ENCODE data around the gene KCNH2. TPM values are rescaled to one million over a fixed set of nuclear protein-coding genes. Genes with fewer than 3 reads are reported as not detected.

Gene KCNH2
- total and polyA plus RNA-seq, 5 donors: 113 to 163 (median 132) TPM

GRCh38 chr7:151019130-151019447 lies 41.0 kb upstream of the KCNH2 start:
- ATAC-seq: no peak
- no peaks in the 10 kb centered on the region for H3K27me3 ChIP-seq (ENCODE audit: control insufficient read depth, insufficient read depth)
- no peak for DNase-seq

GRCh38 chr7:151018421-151019129 lies 40.5 kb upstream of the KCNH2 start:
- WGBS: under 1% methylated on average over 82 of the region's 82 CpGs
- Histone ChIP-seq H3K4me3 (ENCODE audit: low read length) (peak overlapping the region; percentile 1), H3K27me3 (ENCODE audit: control insufficient read depth, insufficient read depth) (no peaks in the 10 kb centered on the region), H3K27ac (ENCODE audit: low read length) (no peak overlapping the region), H3K4me1 (ENCODE audit: control insufficient read depth, insufficient read depth, low read length) (peaks cover 8% of the 10 kb centered on the region), H3K9me3 (ENCODE audit: control insufficient read depth, low read length) (no peaks in the 10 kb centered on the region)
- ATAC-seq: peak in 1 of 2 donors; percentile 0
- peak in 2 of 3 donors; percentile 68 to 75 for DNase-seq
- intact Hi-C loops (cut with DNase I): loop anchor here in 1 of 4 donors (10.0 kb wide), 1 partner anchor 96 kb away; no protein-coding TSS in a partner anchor

More at GRCh38 chr7:151019130-151019447, 41.0 kb upstream of the KCNH2 start:
- H3K27ac ChIP-seq (ENCODE audit: low read length): no peak overlapping the region
- peak overlapping the region; percentile 1 for H3K4me3 ChIP-seq (ENCODE audit: low read length)
- intact Hi-C loops (cut with DNase I): loop anchor here in 1 of 4 donors (10.0 kb wide), 1 partner anchor 96 kb away; no protein-coding TSS in a partner anchor
- 24% methylated on average over 20 of the region's 20 CpGs for WGBS
- no peaks in the 10 kb centered on the region for H3K9me3 ChIP-seq (ENCODE audit: control insufficient read depth, low read length)
- peaks cover 8% of the 10 kb centered on the region for H3K4me1 ChIP-seq (ENCODE audit: control insufficient read depth, insufficient read depth, low read length)

- DNase-seq (peak; percentile 69 to 91 (median 91)), ATAC-seq (peak; percentile 52 to 58)
- Histone ChIP-seq H3K27me3 (ENCODE audit: control insufficient read depth, insufficient read depth) (no peaks in the 10 kb centered on the region), H3K9me3 (ENCODE audit: control insufficient read depth, low read length) (no peaks in the 10 kb centered on the region), H3K4me1 (ENCODE audit: control insufficient read depth, insufficient read depth, low read length) (peaks cover 8% of the 10 kb centered on the region), H3K4me3 (ENCODE audit: low read length) (no peak overlapping the region), H3K27ac (ENCODE audit: low read length) (no peak overlapping the region)
- WGBS: 3% methylated on average over 34 of the region's 34 CpGs
- intact Hi-C loops (cut with DNase I): loop anchor here in 1 of 4 donors (10.0 kb wide), 1 partner anchor 97 kb away; no protein-coding TSS in a partner anchor
Measured at GRCh38 chr7:151017953-151018420, 39.9 kb upstream of the KCNH2 start.

- intact Hi-C loops (cut with DNase I): loop anchor here in 1 of 4 donors (10.0 kb wide), 1 partner anchor 97 kb away; no protein-coding TSS in a partner anchor
- 45% methylated on average over 13 of the region's 13 CpGs for WGBS
- H3K27ac ChIP-seq (ENCODE audit: low read length): no peak overlapping the region
- H3K4me3 ChIP-seq (ENCODE audit: low read length): no peak overlapping the region
- DNase-seq (peak in 1 of 3 donors; percentile 45), ATAC-seq (peak in 1 of 2 donors; percentile 9)
- H3K27me3 ChIP-seq (ENCODE audit: control insufficient read depth, insufficient read depth): no peaks in the 10 kb centered on the region
- peaks cover 8% of the 10 kb centered on the region for H3K4me1 ChIP-seq (ENCODE audit: control insufficient read depth, insufficient read depth, low read length)
- H3K9me3 ChIP-seq (ENCODE audit: control insufficient read depth, low read length): no peaks in the 10 kb centered on the region
Measured at GRCh38 chr7:151017370-151017952, 39.3 kb upstream of the KCNH2 start.

GRCh38 chr7:151016942-151017341 lies 38.8 kb upstream of the KCNH2 start:
- H3K4me1 ChIP-seq (ENCODE audit: control insufficient read depth, insufficient read depth, low read length): peaks cover 8% of the 10 kb centered on the region
- 80% methylated on average over 15 of the region's 15 CpGs for WGBS
- peak in 1 of 3 donors; percentile 37 for DNase-seq
- H3K27me3 ChIP-seq (ENCODE audit: control insufficient read depth, insufficient read depth): no peaks in the 10 kb centered on the region
- peak in 1 of 2 donors; percentile 3 for ATAC-seq
- intact Hi-C loops (cut with DNase I): loop anchor here in 1 of 4 donors (10.0 kb wide), 1 partner anchor 98 kb away; no protein-coding TSS in a partner anchor
- no peak overlapping the region for H3K4me3 ChIP-seq (ENCODE audit: low read length)
- H3K27ac ChIP-seq (ENCODE audit: low read length): no peak overlapping the region
- H3K9me3 ChIP-seq (ENCODE audit: control insufficient read depth, low read length): no peaks in the 10 kb centered on the region

- Histone ChIP-seq H3K4me3 (ENCODE audit: low read length) (no peak overlapping the region), H3K9me3 (ENCODE audit: control insufficient read depth, low read length) (no peaks in the 10 kb centered on the region), H3K27me3 (ENCODE audit: control insufficient read depth, insufficient read depth) (no peaks in the 10 kb centered on the region), H3K27ac (ENCODE audit: low read length) (no peak overlapping the region), H3K4me1 (ENCODE audit: control insufficient read depth, insufficient read depth, low read length) (peaks cover 8% of the 10 kb centered on the region)
- WGBS: 83% methylated on average over 8 of the region's 8 CpGs
- peak in 1 of 3 donors; percentile 53 for DNase-seq
- intact Hi-C loops (cut with DNase I): loop anchor here in 1 of 4 donors (10.0 kb wide), 1 partner anchor 98 kb away; no protein-coding TSS in a partner anchor
- peak in 1 of 2 donors; percentile 0 for ATAC-seq
Measured at GRCh38 chr7:151016505-151016904, 38.4 kb upstream of the KCNH2 start.

- Histone ChIP-seq H3K27me3 (ENCODE audit: control insufficient read depth, insufficient read depth) (no peaks in the 10 kb centered on the region), H3K27ac (ENCODE audit: low read length) (no peak overlapping the region), H3K9me3 (ENCODE audit: control insufficient read depth, low read length) (no peaks in the 10 kb centered on the region), H3K4me3 (ENCODE audit: low read length) (no peak overlapping the region), H3K4me1 (ENCODE audit: control insufficient read depth, insufficient read depth, low read length) (peaks cover 8% of the 10 kb centered on the region)
- 74% methylated on average over 5 of the region's 5 CpGs for WGBS
- intact Hi-C loops (cut with DNase I): loop anchor here in 1 of 4 donors (10.0 kb wide), 1 partner anchor 99 kb away; no protein-coding TSS in a partner anchor
- ATAC-seq: peak in 1 of 2 donors; percentile 11
- peak in 1 of 3 donors; percentile 48 for DNase-seq
Measured at GRCh38 chr7:151015967-151016366, 37.8 kb upstream of the KCNH2 start.

GRCh38 chr7:151014950-151015349 lies 36.8 kb upstream of the KCNH2 start:
- ATAC-seq: no peak
- peak in 1 of 3 donors; percentile 37 for DNase-seq
- H3K27ac ChIP-seq (ENCODE audit: low read length): no peak overlapping the region
- intact Hi-C loops (cut with DNase I): loop anchor here in 1 of 4 donors (10.0 kb wide), 1 partner anchor 100 kb away; no protein-coding TSS in a partner anchor
- no peak overlapping the region for H3K4me3 ChIP-seq (ENCODE audit: low read length)
- H3K4me1 ChIP-seq (ENCODE audit: control insufficient read depth, insufficient read depth, low read length): peaks cover 8% of the 10 kb centered on the region
- 77% methylated on average over 8 of the region's 8 CpGs for WGBS
- H3K27me3 ChIP-seq (ENCODE audit: control insufficient read depth, insufficient read depth): no peaks in the 10 kb centered on the region
- H3K9me3 ChIP-seq (ENCODE audit: control insufficient read depth, low read length): no peaks in the 10 kb centered on the region

- Histone ChIP-seq H3K9me3 (ENCODE audit: control insufficient read depth, low read length) (no peaks in the 10 kb centered on the region), H3K27me3 (ENCODE audit: control insufficient read depth, insufficient read depth) (no peaks in the 10 kb centered on the region), H3K4me1 (ENCODE audit: control insufficient read depth, insufficient read depth, low read length) (peaks cover 6% of the 10 kb centered on the region), H3K27ac (ENCODE audit: low read length) (no peak overlapping the region), H3K4me3 (ENCODE audit: low read length) (no peak overlapping the region)
- WGBS: 30% methylated on average over 55 of the region's 55 CpGs
- ATAC-seq: peak; percentile 0 to 14
- intact Hi-C loops (cut with DNase I): loop anchor here in 1 of 4 donors (10.0 kb wide), 1 partner anchor 101 kb away; no protein-coding TSS in a partner anchor
- peak; percentile 77 to 91 (median 90) for DNase-seq
Measured at GRCh38 chr7:151013733-151014497, 35.8 kb upstream of the KCNH2 start.

GRCh38 chr7:151013356-151013732 lies 35.2 kb upstream of the KCNH2 start:
- 30% methylated on average over 26 of the region's 26 CpGs for WGBS
- no peak for DNase-seq
- Histone ChIP-seq H3K27ac (ENCODE audit: low read length) (no peak overlapping the region), H3K9me3 (ENCODE audit: control insufficient read depth, low read length) (no peaks in the 10 kb centered on the region), H3K4me1 (ENCODE audit: control insufficient read depth, insufficient read depth, low read length) (peaks cover 1% of the 10 kb centered on the region), H3K27me3 (ENCODE audit: control insufficient read depth, insufficient read depth) (no peaks in the 10 kb centered on the region), H3K4me3 (ENCODE audit: low read length) (no peak overlapping the region)
- peak; percentile 2 to 8 for ATAC-seq
- intact Hi-C loops (cut with DNase I): loop anchor here in 1 of 4 donors (10.0 kb wide), 1 partner anchor 101 kb away; no protein-coding TSS in a partner anchor
